ENCODE measurements around the gene TRIM5. TPM values are rescaled to one million over a fixed set of nuclear protein-coding genes. Genes with fewer than 3 reads are reported as not detected.
"Not testable (repeated sequence)": the region's sequence is repeated elsewhere in the genome, so short reads cannot be mapped to it uniquely, and the experiment has no call there.

Gene TRIM5
- total RNA-seq, 1 experiment from 2014 or later: 51.1 TPM

- H3K27ac ChIP-seq: no peak overlapping the region
- H3K9me3 ChIP-seq (replicated peaks): no peaks in the 10 kb centered on the region
- no peak overlapping the region for H3K4me3 ChIP-seq
- H3K27me3 ChIP-seq (replicated peaks): no peaks in the 10 kb centered on the region
- H3K36me3 ChIP-seq: peaks cover 57% of the 10 kb centered on the region
- DNase-seq (ENCODE audit: low read depth in 1 of 2, low spot score in 2 of 2): no peak
- no peaks in the 10 kb centered on the region for H3K4me1 ChIP-seq (replicated peaks)
Measured at GRCh38 chr11:5674391-5674790, 10.5 kb downstream of the TRIM5 start.

- Histone ChIP-seq H3K4me1 (replicated peaks) (no peaks in the 10 kb centered on the region), H3K4me3 (no peak overlapping the region), H3K9me3 (replicated peaks) (no peaks in the 10 kb centered on the region), H3K36me3 (peaks cover 53% of the 10 kb centered on the region), H3K27me3 (replicated peaks) (no peaks in the 10 kb centered on the region), H3K27ac (no peak overlapping the region)
- DNase-seq (ENCODE audit: low read depth in 1 of 2, low spot score in 2 of 2): no peak
Measured at GRCh38 chr11:5671831-5672230, 13.0 kb downstream of the TRIM5 start.

GRCh38 chr11:5666402-5666793, 18.5 kb downstream of the TRIM5 start:
- Histone ChIP-seq H3K4me1 (replicated peaks) (no peaks in the 10 kb centered on the region), H3K9me3 (replicated peaks) (no peaks in the 10 kb centered on the region), H3K27me3 (replicated peaks) (no peaks in the 10 kb centered on the region), H3K4me3 (no peak overlapping the region), H3K36me3 (peaks cover 73% of the 10 kb centered on the region), H3K27ac (no peak overlapping the region)
- no peak for DNase-seq (ENCODE audit: low read depth in 1 of 2, low spot score in 2 of 2)

GRCh38 chr11:5665746-5666401, 19.0 kb downstream of the TRIM5 start:
- Histone ChIP-seq H3K27ac (no peak overlapping the region), H3K4me3 (no peak overlapping the region), H3K36me3 (peaks cover 75% of the 10 kb centered on the region), H3K4me1 (replicated peaks) (no peaks in the 10 kb centered on the region), H3K27me3 (replicated peaks) (no peaks in the 10 kb centered on the region), H3K9me3 (replicated peaks) (no peaks in the 10 kb centered on the region)
- no peak for DNase-seq (ENCODE audit: low read depth in 1 of 2, low spot score in 2 of 2)

- DNase-seq (ENCODE audit: low read depth in 1 of 2, low spot score in 2 of 2): no peak
- no peaks in the 10 kb centered on the region for H3K9me3 ChIP-seq (replicated peaks)
- no peak overlapping the region for H3K4me3 ChIP-seq
- peaks cover 68% of the 10 kb centered on the region for H3K36me3 ChIP-seq
- no peaks in the 10 kb centered on the region for H3K27me3 ChIP-seq (replicated peaks)
- no peaks in the 10 kb centered on the region for H3K4me1 ChIP-seq (replicated peaks)
- H3K27ac ChIP-seq: no peak overlapping the region
Measured at GRCh38 chr11:5665051-5665570, 19.8 kb downstream of the TRIM5 start.

GRCh38 chr11:5663511-5663910, 21.4 kb downstream of the TRIM5 start:
- Histone ChIP-seq H3K27me3 (replicated peaks) (no peaks in the 10 kb centered on the region), H3K36me3 (peaks cover 53% of the 10 kb centered on the region), H3K4me1 (replicated peaks) (no peaks in the 10 kb centered on the region), H3K9me3 (replicated peaks) (no peaks in the 10 kb centered on the region), H3K27ac (no peak overlapping the region), H3K4me3 (no peak overlapping the region)
- DNase-seq (ENCODE audit: low read depth in 1 of 2, low spot score in 2 of 2): no peak

GRCh38 chr11:5658318-5658717, 26.6 kb downstream of the TRIM5 start:
- no peak for DNase-seq (ENCODE audit: low read depth in 1 of 2, low spot score in 2 of 2)
- Histone ChIP-seq H3K9me3 (replicated peaks) (no peaks in the 10 kb centered on the region), H3K27ac (no peak overlapping the region), H3K4me3 (no peak overlapping the region), H3K4me1 (replicated peaks) (no peaks in the 10 kb centered on the region), H3K27me3 (replicated peaks) (no peaks in the 10 kb centered on the region), H3K36me3 (peaks cover 14% of the 10 kb centered on the region; the same call in 1 of the 2 replicates)

- DNase-seq (ENCODE audit: low read depth in 1 of 2, low spot score in 2 of 2); H3K27ac ChIP-seq; H3K9me3 ChIP-seq (replicated peaks); H3K27me3 ChIP-seq (replicated peaks); H3K4me1 ChIP-seq (replicated peaks); H3K4me3 ChIP-seq; H3K36me3 ChIP-seq: not testable (repeated sequence)
Measured at GRCh38 chr11:5656956-5657355, 27.9 kb downstream of the TRIM5 start.

- no peaks in the 10 kb centered on the region for H3K27me3 ChIP-seq (replicated peaks)
- no peak overlapping the region for H3K4me3 ChIP-seq
- no peak overlapping the region for H3K27ac ChIP-seq
- H3K9me3 ChIP-seq (replicated peaks): 0 out of 2 replicates have a peak, but pooled peaks cover 3% of the 10 kb centered on the region
- H3K36me3 ChIP-seq: no peaks in the 10 kb centered on the region
- DNase-seq (ENCODE audit: low read depth in 1 of 2, low spot score in 2 of 2): no peak
- no peaks in the 10 kb centered on the region for H3K4me1 ChIP-seq (replicated peaks)
Measured at GRCh38 chr11:5655474-5655873, 29.4 kb downstream of the TRIM5 start.

GRCh38 chr11:5646139-5646538, 38.7 kb downstream of the TRIM5 start:
- Histone ChIP-seq H3K4me1 (replicated peaks) (no peaks in the 10 kb centered on the region), H3K27ac (no peak overlapping the region), H3K36me3 (no peaks in the 10 kb centered on the region), H3K27me3 (replicated peaks) (no peaks in the 10 kb centered on the region), H3K4me3 (no peak overlapping the region), H3K9me3 (replicated peaks) (no peaks in the 10 kb centered on the region; the same call in 1 of the 2 replicates)
- DNase-seq (ENCODE audit: low read depth in 1 of 2, low spot score in 2 of 2): no peak

- Histone ChIP-seq H3K4me1 (replicated peaks) (no peaks in the 10 kb centered on the region), H3K27ac (no peak overlapping the region), H3K9me3 (replicated peaks) (no peaks in the 10 kb centered on the region), H3K36me3 (no peaks in the 10 kb centered on the region), H3K4me3 (no peak overlapping the region), H3K27me3 (replicated peaks) (no peaks in the 10 kb centered on the region)
- no peak for DNase-seq (ENCODE audit: low read depth in 1 of 2, low spot score in 2 of 2)
Measured at GRCh38 chr11:5643585-5643984, 41.3 kb downstream of the TRIM5 start.

- Histone ChIP-seq H3K27me3 (replicated peaks) (no peaks in the 10 kb centered on the region), H3K9me3 (replicated peaks) (no peaks in the 10 kb centered on the region), H3K36me3 (no peaks in the 10 kb centered on the region), H3K4me3 (no peak overlapping the region), H3K27ac (no peak overlapping the region), H3K4me1 (replicated peaks) (no peaks in the 10 kb centered on the region)
- DNase-seq (ENCODE audit: low read depth in 1 of 2, low spot score in 2 of 2): no peak
Measured at GRCh38 chr11:5639953-5640352, 44.9 kb downstream of the TRIM5 start.

GRCh38 chr11:5631969-5632635, 52.8 kb downstream of the TRIM5 start:
- Histone ChIP-seq H3K36me3 (no peaks in the 10 kb centered on the region), H3K27ac (no peak overlapping the region), H3K27me3 (replicated peaks) (no peaks in the 10 kb centered on the region), H3K4me3 (no peak overlapping the region), H3K9me3 (replicated peaks) (no peaks in the 10 kb centered on the region), H3K4me1 (replicated peaks) (no peaks in the 10 kb centered on the region)
- DNase-seq (ENCODE audit: low read depth in 1 of 2, low spot score in 2 of 2): no peak

GRCh38 chr11:5631417-5631816, 53.5 kb downstream of the TRIM5 start:
- no peaks in the 10 kb centered on the region for H3K27me3 ChIP-seq (replicated peaks)
- H3K4me1 ChIP-seq (replicated peaks): no peaks in the 10 kb centered on the region
- no peak overlapping the region for H3K27ac ChIP-seq
- no peak overlapping the region for H3K4me3 ChIP-seq
- DNase-seq (ENCODE audit: low read depth in 1 of 2, low spot score in 2 of 2): no peak
- H3K36me3 ChIP-seq: no peaks in the 10 kb centered on the region
- no peaks in the 10 kb centered on the region for H3K9me3 ChIP-seq (replicated peaks)

Measured in SJSA1 (cell line).